Fibroblast of villous mesenchyme (primary cell): Measurements from ENCODE around the gene PGAM1. TPM values are rescaled to one million over a fixed set of nuclear protein-coding genes. Genes with fewer than 3 reads are reported as not detected.

Experiments
- DNase-seq: peaks from one replicate; pipeline ENCODE4 v3.0.0-alpha.2; 2010; ENCODE audit warnings: low read depth
- H3K4me3 ChIP-seq: 2 replicates; pipeline ENCODE4 v1.5.1; 2011; ENCODE audit warnings: low read depth, mild to moderate bottlenecking, low read length
- total RNA-seq: library from RNA; depleted of rRNA; stranded (reverse); fragments of >200 nt; gene quantifications from 2 replicates; pipeline ENCODE4 v1.2.3, GENCODE V29; 2012
- TF ChIP-seq, protein P1 (sequence below): IDR thresholded peaks from 2 replicates; pipeline ENCODE4 v1.5.1; 2012; ENCODE audit warnings: low read depth, mild to moderate bottlenecking, low read length; ENCODE audit not compliant: insufficient read depth

Gene PGAM1
- total RNA-seq, 1 donor, result 443 TPM

DNA sequence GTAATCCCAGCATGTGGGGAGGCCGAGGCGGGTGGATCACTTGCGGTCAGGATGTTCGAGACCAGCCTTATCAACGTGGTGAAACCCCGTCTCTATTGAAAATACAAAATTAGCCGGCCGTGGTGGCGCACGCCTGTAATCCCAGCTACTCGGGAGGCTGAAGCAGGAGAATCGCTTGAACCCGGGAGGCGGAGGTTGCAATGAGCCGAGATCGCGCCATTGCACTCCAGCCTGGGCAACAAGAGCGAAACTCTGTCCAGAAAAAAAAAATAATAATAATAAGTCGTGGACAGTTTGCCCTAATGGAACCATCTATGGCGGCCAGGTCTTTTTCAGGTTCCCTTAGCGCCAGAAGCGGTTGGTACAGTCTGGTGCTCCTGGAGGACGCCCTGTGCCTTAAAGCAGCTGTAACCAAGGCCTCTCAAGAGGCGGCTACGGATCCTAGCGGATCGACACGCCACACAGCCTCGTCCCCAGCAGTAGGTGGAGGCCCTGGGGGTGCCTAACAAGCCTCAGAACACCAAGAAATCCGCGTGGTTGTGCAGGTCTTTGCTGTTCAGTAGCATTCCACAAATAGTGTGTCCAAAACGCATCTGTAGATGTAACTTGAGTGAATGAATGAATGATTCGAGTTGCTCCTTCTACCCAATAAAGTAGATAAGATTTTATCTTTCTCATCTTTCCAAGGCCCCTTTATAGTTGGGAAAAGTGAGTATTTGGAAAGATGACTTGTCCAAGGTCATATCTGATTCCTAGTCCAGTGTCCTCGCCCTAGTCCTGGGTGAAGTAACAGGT lies 982 bp downstream of the PGAM1 start:
- DNase-seq, result no peak
- TF ChIP-seq, protein P1, sequence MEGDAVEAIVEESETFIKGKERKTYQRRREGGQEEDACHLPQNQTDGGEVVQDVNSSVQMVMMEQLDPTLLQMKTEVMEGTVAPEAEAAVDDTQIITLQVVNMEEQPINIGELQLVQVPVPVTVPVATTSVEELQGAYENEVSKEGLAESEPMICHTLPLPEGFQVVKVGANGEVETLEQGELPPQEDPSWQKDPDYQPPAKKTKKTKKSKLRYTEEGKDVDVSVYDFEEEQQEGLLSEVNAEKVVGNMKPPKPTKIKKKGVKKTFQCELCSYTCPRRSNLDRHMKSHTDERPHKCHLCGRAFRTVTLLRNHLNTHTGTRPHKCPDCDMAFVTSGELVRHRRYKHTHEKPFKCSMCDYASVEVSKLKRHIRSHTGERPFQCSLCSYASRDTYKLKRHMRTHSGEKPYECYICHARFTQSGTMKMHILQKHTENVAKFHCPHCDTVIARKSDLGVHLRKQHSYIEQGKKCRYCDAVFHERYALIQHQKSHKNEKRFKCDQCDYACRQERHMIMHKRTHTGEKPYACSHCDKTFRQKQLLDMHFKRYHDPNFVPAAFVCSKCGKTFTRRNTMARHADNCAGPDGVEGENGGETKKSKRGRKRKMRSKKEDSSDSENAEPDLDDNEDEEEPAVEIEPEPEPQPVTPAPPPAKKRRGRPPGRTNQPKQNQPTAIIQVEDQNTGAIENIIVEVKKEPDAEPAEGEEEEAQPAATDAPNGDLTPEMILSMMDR, result no peak
- H3K4me3 ChIP-seq, result peak overlapping the region; percentile 93

DNA sequence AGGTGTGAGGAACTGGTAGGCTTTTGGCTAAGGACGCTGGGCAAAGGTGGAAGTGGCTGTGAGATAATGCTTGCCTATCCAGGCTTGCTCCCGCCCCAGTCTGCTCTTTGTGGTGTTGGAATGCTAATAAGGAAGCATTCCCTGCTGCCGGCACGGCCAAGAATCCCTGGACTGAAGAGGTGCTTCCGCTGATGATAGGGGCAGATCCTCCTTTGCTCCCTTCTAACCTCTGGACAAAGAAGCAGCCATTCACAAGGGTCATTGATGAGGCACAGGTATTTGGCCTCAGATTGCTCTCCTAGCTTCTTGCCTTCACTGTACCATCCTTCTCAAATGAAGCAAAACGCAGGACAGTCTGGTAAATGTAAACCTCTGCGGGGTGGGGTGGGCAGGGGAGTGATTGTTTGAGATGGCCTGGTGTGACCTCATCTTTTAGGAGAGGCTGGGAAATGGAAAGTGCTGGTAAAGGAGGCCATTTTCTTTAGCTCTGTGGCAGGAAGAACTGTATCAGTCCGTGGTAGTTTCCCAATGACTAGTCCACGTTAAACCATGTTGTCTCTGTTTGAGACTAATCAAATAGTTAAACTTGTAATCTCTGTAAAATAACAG lies 1.7 kb downstream of the PGAM1 start:
- DNase-seq, result peak; percentile 53
- peak overlapping the region; percentile 93 for H3K4me3 ChIP-seq
- TF ChIP-seq, protein P1, result no peak

DNA sequence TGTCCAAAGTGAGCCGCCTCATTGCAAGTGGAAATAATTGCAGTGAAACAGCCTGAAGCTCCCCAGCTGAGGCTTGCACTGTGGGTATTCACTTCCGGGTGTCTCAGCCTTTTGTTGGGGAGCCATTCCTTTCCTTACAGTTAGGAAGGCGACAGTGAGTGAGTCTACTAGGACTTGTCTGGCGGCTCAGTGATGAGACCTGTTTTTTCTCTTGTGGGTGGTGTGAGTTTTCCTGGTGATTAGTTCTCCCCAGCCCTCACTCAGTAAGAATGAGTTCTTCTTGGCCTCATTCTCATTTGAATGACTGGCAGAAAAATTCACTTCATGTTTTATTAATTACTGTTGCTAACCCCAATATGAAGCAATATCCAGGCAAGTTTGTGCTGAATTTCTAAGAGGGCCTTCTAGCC lies 2.6 kb downstream of the PGAM1 start:
- peak; percentile 26 for DNase-seq
- TF ChIP-seq, protein P1, result no peak
- peak overlapping the region; percentile 93 for H3K4me3 ChIP-seq

DNA sequence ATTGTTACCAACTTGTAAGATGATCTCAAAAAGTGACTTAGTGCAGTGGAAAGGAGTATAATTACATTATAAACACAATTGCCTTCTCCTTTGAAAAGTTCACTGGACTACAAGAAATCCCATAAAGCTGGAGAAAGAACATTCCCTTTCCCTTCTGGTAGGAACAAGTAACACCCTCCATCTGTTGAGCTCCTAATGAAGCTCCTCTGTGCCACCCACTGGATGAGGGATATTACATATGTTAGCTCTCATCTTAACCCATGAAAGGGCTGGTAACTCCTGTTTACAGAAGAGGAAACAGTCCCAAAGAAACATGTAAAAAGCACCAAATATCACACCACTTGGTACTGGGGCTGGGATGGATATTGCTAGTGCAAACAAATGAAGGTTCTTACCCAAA lies 8.1 kb downstream of the PGAM1 start:
- no peak overlapping the region for H3K4me3 ChIP-seq
- no peak for DNase-seq
- TF ChIP-seq, protein P1, result no peak

DNA sequence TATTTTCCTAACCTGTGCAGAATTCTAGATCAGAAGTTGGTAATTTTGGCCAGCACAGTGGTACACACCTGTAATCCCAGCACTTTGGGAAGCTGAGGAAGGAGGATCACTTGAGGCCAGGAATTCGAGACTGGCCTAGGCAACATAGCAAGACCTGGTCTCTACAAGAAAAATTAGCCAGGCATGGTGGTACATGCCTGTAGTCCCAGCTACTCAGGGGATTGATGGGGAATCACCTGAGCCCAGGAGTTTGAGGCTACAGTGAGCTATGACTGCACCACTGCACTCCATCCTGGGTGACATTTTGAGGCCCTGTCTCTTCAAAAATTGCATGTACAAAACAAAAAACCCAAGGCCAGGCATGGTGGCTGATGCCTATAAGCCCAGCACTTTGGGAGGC lies 8.6 kb downstream of the PGAM1 start:
- TF ChIP-seq, protein P1, result no peak
- no peak overlapping the region for H3K4me3 ChIP-seq
- DNase-seq, result no peak

DNA sequence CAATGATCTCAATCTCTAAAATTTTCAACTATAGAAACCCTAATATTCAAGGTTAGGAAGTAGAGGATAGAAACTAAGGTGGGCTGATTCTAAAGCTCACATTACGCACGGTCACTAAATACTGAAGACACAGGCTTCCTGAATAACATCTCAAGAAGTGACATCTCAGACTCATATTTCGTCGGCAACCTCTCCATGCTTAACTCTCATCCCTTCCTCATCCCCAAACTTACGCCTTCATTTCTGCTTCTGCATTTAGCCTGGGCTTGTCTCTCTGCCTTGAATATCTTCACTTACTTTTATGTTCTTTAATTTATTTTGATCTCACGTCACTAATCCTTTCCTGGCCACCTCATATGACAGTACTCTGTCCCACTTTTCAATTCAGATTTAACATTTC lies 9.2 kb downstream of the PGAM1 start:
- TF ChIP-seq, protein P1, result no peak

More for the DNA sequence above, 9.2 kb downstream of the PGAM1 start:
- no peak for DNase-seq
- H3K4me3 ChIP-seq, result no peak overlapping the region
